NCI-H2081 (cell line): Measurements from ENCODE around the gene GABRB2.
"Not testable (repeated sequence)": the region's sequence is repeated elsewhere in the genome, so short reads cannot be mapped to it uniquely, and the experiment has no call there.

Experiments
- DNase-seq, 2 experiments: peaks; one replicate each; lab custom pipeline; 2025; lab: John Stamatoyannopoulos, UW

Gene GABRB2

GRCh38 chr5:161299053-161299452, 247.5 kb downstream of the GABRB2 start:
- no peak for DNase-seq

GRCh38 chr5:161297388-161297787, 249.1 kb downstream of the GABRB2 start:
- DNase-seq: not testable (repeated sequence)

GRCh38 chr5:161295721-161296250, 250.7 kb downstream of the GABRB2 start:
- no peak for DNase-seq

GRCh38 chr5:161288071-161288470, 258.5 kb downstream of the GABRB2 start:
- no peak for DNase-seq

GRCh38 chr5:161287436-161287835, 259.1 kb downstream of the GABRB2 start:
- no peak for DNase-seq

GRCh38 chr5:161286066-161286655, 260.4 kb downstream of the GABRB2 start:
- no peak for DNase-seq

GRCh38 chr5:161284445-161284844, 262.1 kb downstream of the GABRB2 start:
- no peak for DNase-seq

- DNase-seq: no peak
Measured at GRCh38 chr5:161283296-161283695, 263.2 kb downstream of the GABRB2 start.

- no peak for DNase-seq
Measured at GRCh38 chr5:161278739-161279660, 267.5 kb downstream of the GABRB2 start.

GRCh38 chr5:161277011-161277410, 269.5 kb downstream of the GABRB2 start:
- no peak for DNase-seq

- DNase-seq: no peak
Measured at GRCh38 chr5:161274951-161275350, 271.6 kb downstream of the GABRB2 start.

GRCh38 chr5:161273410-161273809, 273.1 kb downstream of the GABRB2 start:
- DNase-seq: no peak

- DNase-seq: no peak
Measured at GRCh38 chr5:161271816-161272215, 274.7 kb downstream of the GABRB2 start.

GRCh38 chr5:161269125-161269524, 277.4 kb downstream of the GABRB2 start:
- no peak for DNase-seq

- no peak for DNase-seq
Measured at GRCh38 chr5:161266954-161267353, 279.6 kb downstream of the GABRB2 start.

- no peak for DNase-seq
Measured at GRCh38 chr5:161265006-161265405, 281.5 kb downstream of the GABRB2 start.

- DNase-seq: no peak
Measured at GRCh38 chr5:161263191-161263590, 283.3 kb downstream of the GABRB2 start.

- no peak for DNase-seq
Measured at GRCh38 chr5:161261668-161262323, 284.7 kb downstream of the GABRB2 start.

- no peak for DNase-seq
Measured at GRCh38 chr5:161258438-161258837, 288.1 kb downstream of the GABRB2 start.

GRCh38 chr5:161256957-161257356, 289.6 kb downstream of the GABRB2 start:
- DNase-seq: no peak

GRCh38 chr5:161252955-161253354, 293.6 kb downstream of the GABRB2 start:
- not testable (repeated sequence) for DNase-seq

- no peak for DNase-seq
Measured at GRCh38 chr5:161246749-161247148, 299.8 kb downstream of the GABRB2 start.

GRCh38 chr5:161245846-161246245, 300.7 kb downstream of the GABRB2 start:
- not testable (repeated sequence) for DNase-seq
